Ishikawa (cell line): ENCODE data around the gene DNAJA3.

Source experiments
- CEBPB ChIP-seq: IDR thresholded peaks from 2 replicates; pipeline ENCODE4 v1.6.1; 2012
- MAX ChIP-seq: IDR thresholded peaks from 2 replicates; pipeline ENCODE4 v1.6.1; 2012
- RAD21 ChIP-seq: IDR thresholded peaks from 2 replicates; pipeline ENCODE4 v1.6.1; 2012; ENCODE audit warnings: low read depth
- TAF1 ChIP-seq: IDR thresholded peaks from 2 replicates; pipeline ENCODE4 v1.6.1; 2012; ENCODE audit warnings: low read depth, mild to moderate bottlenecking

DNA sequence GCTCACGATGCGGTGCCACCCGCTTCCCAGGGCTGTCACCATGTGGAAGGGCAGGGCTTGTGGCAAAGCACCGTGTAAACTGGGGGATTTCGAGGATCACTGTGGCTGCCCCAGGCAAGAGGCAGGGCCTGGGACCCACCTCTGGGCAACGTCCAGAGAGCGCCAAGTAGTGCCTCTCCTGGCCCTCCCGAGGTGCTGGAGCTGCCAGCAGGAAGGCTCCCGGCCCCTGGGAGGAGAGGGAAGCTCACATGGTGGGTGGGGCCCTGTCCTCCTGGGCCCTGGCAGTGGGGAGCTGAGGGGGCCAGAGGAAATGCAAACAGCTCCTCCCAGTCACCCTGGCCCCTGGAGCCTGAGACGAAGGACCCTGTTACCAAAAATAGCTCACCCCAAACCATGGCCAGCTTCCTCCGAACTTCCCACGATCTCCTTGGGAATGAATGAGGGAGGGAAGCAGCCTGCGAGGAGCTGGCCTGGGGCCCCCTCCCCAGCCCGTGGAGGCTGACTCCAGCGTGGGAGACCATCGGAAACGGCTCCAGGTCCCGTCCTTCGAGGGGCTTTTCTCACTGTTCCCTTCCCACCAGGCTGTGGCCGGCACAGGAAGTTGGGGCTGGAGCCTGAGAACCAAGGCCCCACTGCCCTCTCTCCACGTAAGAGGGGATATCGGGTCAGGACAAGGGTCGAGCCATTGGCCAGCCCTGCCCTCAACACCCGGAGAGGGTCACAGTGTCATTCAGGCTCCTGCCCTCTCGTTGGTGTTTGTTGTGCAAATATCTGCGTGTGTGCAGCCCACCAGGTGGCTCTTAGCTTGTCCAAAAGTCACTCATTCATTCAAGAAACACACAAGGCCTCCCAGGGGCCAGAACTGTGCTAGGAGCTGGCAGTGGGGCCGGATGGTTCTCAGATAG is 36.4 kb upstream of the DNAJA3 start:
- TF ChIP-seq RAD21 (no peak), MAX (no peak), TAF1 (no peak), CEBPB (no peak)
